SHP77 treated with DMSO at 0.1 percent for 48 hours (cell line): Measurements from ENCODE around the gene TMED1.
"Not testable (repeated sequence)": the region's sequence is repeated elsewhere in the genome, so short reads cannot be mapped to it uniquely, and the experiment has no call there.

Experiments
- DNase-seq: peaks from one replicate; lab custom pipeline; 2025; lab: John Stamatoyannopoulos, UW

TMED1 gene

GRCh38 chr19:10862561-10863106, 26.6 kb upstream of the TMED1 start:
- DNase-seq = no peak

DNA sequence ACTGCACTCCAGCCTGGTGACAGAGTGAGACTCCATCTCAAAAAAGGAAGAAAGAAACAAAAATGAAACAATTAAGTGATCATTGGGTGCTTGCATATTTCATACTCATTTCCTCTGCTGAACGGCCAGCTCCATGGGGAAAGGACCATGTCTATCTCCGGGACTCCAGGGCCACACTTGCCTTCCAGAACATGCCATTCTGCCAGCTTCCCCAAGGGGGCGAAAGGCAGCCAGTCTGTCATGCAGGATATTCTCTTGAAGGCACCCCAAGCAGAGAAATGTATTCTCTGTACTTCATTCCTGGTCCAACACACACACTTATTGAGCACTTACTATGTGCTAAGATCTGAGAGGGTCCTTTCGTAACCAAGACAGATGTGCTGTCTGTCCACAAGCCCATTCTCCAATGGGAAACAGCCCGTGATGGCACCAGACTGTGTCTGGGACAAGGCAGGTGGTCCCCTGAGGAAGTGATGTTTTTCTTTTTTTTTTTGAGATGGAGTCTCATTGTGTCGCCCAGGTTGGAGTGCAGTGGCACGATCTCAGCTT, 25.2 kb upstream of the TMED1 start:
- no peak for DNase-seq

- DNase-seq = no peak
Measured at GRCh38 chr19:10858204-10858828, 22.3 kb upstream of the TMED1 start.

DNA sequence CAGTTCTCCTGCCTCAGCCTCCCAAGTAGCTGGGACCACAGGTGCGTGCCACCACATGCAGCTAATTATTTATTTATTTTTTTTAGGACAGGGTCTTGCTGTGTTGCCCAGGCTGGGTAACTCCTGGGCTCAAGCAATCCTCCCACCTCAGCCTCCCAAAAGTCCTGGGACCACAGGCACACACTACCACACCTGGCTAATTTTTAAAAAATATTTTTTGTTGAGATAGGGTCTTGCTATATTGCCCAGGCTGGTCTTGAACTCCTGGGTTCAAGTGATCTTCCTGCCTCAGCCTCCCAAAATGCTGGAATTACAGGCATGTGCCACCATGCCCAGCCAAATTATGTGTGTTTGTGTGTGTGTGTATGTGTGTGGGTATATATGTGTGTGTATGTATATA, 20.9 kb upstream of the TMED1 start:
- DNase-seq = not testable (repeated sequence)

DNA sequence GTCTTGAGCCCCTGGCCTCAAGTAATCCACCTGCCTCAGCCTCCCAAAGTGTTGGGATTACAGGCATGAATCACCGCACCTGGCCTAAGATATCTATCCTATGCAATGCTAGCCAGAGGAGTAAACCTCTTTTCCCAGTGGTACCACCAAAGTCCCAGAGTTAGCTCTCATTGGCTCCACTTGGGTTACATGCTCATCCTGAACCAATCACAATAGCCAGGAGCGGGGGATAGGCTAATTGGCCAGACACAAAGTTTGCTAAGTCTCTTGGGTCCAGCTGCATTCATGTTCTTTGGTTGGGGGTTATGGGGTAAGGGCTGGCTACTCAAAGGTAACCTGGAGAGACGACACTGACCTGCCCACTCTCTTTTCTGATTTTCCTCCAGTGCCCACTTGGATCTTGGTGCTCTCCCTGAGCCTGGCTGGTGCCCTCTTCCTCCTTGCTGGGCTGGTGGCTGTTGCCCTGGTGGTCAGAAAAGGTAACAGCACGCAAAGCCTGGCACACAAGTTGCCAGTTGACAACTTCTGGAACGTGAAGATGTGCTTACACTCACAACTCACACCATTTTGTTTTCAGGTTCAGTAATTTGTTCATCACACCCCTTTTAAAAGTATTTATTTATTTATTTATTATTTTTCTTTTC, 20.0 kb upstream of the TMED1 start:
- DNase-seq = no peak

- no peak for DNase-seq
Measured at GRCh38 chr19:10854350-10855089, 18.5 kb upstream of the TMED1 start.

GRCh38 chr19:10852941-10853340, 16.9 kb upstream of the TMED1 start:
- no peak for DNase-seq

GRCh38 chr19:10852098-10852800, 16.2 kb upstream of the TMED1 start:
- DNase-seq = no peak

GRCh38 chr19:10850631-10851030, 14.6 kb upstream of the TMED1 start:
- no peak for DNase-seq

GRCh38 chr19:10848230-10848856, 12.3 kb upstream of the TMED1 start, which contains the start of gene C19orf38:
TSS of gene C19orf38 (plus strand) at chr19:10848415. CDS start at chr19:10848509, 94 bp downstream.
- DNase-seq = no peak

GRCh38 chr19:10846500-10847202, 10.6 kb upstream of the TMED1 start:
- DNase-seq = no peak

GRCh38 chr19:10842788-10843187, 6.8 kb upstream of the TMED1 start:
- DNase-seq = no peak

DNA sequence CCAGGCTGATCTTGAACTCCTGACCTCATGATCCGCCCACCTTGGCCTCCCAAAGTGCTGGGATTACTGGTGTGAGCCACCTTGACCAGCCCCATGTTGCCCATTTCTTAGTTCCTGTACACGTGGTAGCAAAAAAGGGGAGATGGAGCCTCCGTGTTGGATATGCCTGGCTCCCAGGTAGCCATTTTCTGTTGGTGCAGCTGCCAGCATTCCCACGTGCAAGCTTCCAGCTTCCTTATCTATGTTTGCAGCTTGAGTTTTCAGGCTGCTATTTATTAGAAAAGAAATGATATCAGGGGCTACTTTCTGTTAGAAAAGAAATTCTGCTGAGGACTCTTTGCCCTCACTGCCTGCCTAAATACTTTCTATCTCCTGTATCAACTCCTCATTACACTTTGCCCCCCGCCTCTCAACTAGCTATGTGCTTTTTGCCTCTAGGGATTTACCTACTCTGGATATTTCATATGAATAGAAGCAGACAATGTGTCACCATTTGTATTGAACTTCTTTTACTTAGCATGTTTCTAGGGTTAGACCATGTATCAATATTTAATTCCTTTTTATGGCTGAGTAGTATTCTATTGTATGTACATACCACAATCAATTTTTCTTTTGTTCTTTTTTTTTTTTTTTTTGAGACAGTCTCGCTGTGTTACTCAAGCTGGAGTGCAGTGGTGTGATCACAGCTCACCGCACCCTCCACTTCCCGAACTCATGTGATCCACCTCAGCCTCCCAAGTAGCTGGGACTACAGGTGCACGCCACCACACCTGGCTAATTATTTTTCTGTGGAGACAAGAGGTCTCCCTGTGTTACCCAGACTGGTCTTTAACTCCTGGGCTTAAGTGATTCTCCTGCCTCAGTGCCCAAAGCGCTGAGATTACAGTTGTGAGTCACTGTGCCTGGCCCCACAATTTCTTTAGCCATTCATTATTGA, 3.4 kb upstream of the TMED1 start:
- no peak for DNase-seq

GRCh38 chr19:10838377-10838776, 2.4 kb upstream of the TMED1 start:
- no peak for DNase-seq

GRCh38 chr19:10837649-10838048, 1.6 kb upstream of the TMED1 start:
- DNase-seq = not testable (repeated sequence)

DNA sequence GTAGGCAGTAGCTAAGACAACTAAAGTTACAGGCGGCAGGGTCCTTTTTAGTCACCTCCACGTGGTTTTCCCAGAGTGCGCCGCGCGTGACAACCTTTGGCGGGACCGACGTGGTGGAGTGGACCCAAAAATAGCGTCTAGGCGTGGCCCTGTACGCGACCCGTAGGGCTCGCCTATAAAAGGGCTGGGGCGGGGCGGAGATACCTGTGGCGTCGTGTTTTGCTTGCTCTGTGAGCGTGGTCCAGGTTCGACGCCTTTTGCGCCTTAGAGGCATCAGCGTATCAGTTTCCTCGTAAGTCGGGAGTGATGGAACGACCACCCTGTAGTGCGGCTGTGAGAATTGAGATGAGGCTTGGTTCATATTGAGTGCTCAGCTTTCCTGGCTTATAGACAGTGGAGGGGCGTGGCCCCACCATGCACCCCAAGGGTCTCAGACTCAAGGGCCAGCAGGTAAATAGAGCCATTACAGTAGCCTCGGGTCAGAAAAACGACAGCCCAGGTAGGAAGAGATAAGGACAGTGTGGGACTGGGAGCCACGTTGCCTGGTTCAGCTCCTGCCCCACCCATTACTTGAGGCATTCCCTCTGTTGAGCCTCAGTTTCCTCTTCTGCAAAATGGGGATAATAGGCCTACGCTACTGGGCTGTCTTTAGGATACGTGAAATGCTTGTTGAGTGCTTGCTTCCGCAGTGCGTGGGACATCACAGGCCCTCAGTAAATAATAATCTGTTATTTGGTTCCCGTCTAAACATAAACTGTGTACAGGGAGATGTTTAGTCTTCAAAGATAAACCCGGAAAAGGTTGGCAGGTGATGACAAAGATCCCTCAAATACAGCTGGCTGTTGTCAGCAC, 693 bp upstream of the TMED1 start:
- peak; percentile 87 for DNase-seq

- DNase-seq = peak; percentile 98
Measured at GRCh38 chr19:10835089-10835753, 791 bp downstream of the TMED1 start.

DNA sequence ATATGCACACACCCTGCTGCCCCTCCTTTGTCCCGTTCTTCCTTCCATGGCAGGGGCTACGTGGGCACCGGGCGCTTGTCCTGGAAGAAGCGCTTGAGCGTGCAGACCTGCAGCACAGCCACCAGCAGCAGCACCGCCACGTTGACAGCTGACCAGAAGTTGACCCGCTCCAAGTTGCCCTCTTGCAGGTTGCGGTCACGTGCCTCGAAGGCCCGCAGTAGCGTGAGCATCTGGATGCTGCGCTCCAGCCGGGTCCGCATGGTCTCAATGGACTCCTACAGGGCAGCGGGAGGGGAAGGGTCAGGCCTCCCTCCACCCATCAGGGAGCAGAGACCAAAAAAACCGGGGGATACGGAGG, 3.1 kb downstream of the TMED1 start:
- DNase-seq = no peak
